ENCODE data around the gene GNAQ.
A peak's percentile ranks its signal among the peaks of the same experiment; 100 is the strongest.

Gene GNAQ

DNA sequence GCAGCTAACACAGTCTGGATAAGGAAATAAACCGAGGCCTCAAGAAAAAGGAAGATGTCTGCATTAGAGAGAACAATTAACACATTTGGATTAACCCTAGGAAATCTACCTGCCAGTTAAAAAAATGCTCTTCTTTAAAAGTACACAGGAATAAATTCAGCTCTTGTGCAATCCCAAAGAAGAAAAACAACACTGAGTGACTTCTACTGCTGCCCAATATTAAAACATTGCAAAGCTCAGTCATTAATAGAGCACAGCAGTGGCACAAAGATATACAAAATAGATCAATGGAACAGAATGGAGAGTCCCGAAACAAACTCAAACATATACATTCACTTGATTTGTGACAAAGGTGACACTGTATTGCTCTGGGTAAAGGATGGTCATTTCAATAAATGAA, 119.7 kb downstream of the GNAQ start:
- DNase-seq (ENCODE audit: low read depth in 2 of 2), result no peak
- TF ChIP-seq CTCF (IDR thresholded peaks at IDR 0.05; ENCODE audit: low read depth, low read length), result no peak
- no peak overlapping the region for H3K4me3 ChIP-seq (replicated peaks in 1 of 2; ENCODE audit: low read depth in 2 of 2, low read length in 2 of 2)

DNA sequence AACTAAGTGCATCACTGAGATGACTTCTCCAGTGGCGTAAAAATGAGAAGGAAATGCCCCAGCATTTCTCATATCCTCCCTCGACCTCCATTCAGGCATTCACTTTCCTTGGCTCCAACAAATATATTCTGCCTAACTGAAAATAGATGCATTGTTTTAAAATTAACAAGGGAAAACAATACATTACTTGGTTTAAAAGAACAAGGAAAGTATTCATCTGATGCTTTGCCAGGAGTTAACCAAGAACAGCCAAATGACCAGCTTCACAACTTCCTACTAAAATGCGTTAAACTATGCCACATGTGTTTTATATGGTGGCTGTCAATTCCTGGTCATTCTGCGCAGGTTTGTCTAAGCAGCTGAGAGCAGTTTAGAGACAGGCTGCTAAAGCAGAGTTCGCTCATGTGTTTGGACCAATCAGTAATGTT, 121.4 kb downstream of the GNAQ start:
- no peak overlapping the region for H3K4me3 ChIP-seq (replicated peaks in 1 of 2; ENCODE audit: low read depth in 2 of 2, low read length in 2 of 2)
- DNase-seq (ENCODE audit: low read depth in 2 of 2), result peak; percentile 35 to 51
- no peak for TF ChIP-seq CTCF (IDR thresholded peaks at IDR 0.05; ENCODE audit: low read depth, low read length)

- H3K4me3 ChIP-seq (replicated peaks in 1 of 2; ENCODE audit: low read depth in 2 of 2, low read length in 2 of 2), result no peak overlapping the region
- no peak for DNase-seq (ENCODE audit: low read depth in 2 of 2)
- TF ChIP-seq CTCF (IDR thresholded peaks at IDR 0.05; ENCODE audit: low read depth, low read length), result no peak
Measured at GRCh38 chr9:77909306-77909705, 122.3 kb downstream of the GNAQ start.

GRCh38 chr9:77908293-77908692, 123.3 kb downstream of the GNAQ start:
- H3K4me3 ChIP-seq (replicated peaks in 1 of 2; ENCODE audit: low read depth in 2 of 2, low read length in 2 of 2), result no peak overlapping the region
- DNase-seq (ENCODE audit: low read depth in 2 of 2), result no peak
- no peak for TF ChIP-seq CTCF (IDR thresholded peaks at IDR 0.05; ENCODE audit: low read depth, low read length)

GRCh38 chr9:77907585-77907984, 124.0 kb downstream of the GNAQ start:
- peak in 1 of 2 donors; percentile 31 for DNase-seq (ENCODE audit: low read depth in 2 of 2)
- no peak overlapping the region for H3K4me3 ChIP-seq (replicated peaks in 1 of 2; ENCODE audit: low read depth in 2 of 2, low read length in 2 of 2)
- no peak for TF ChIP-seq CTCF (IDR thresholded peaks at IDR 0.05; ENCODE audit: low read depth, low read length)

DNA sequence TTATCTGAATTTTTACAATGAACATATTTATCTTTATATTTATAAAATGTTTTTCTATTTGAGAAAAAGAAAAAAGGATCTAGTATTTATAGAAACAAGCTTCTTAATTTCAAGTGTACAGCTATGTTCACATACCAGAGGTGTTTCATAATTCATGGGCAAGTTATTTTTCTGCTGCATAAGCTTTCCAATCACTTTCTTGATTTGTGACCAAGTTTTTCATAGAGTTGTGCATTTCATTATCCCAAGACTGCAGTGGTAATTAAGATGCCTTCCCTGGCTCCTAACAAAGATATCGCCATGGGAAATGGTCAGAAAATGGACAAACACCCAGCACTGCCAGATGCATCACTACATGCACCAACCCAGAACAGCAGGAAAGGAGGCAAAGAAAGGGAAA, 124.6 kb downstream of the GNAQ start:
- no peak overlapping the region for H3K4me3 ChIP-seq (replicated peaks in 1 of 2; ENCODE audit: low read depth in 2 of 2, low read length in 2 of 2)
- DNase-seq (ENCODE audit: low read depth in 2 of 2), result peak in 1 of 2 donors; percentile 44
- no peak for TF ChIP-seq CTCF (IDR thresholded peaks at IDR 0.05; ENCODE audit: low read depth, low read length)

- TF ChIP-seq CTCF (IDR thresholded peaks at IDR 0.05; ENCODE audit: low read depth, low read length), result no peak
- H3K4me3 ChIP-seq (replicated peaks in 1 of 2; ENCODE audit: low read depth in 2 of 2, low read length in 2 of 2), result no peak overlapping the region
- no peak for DNase-seq (ENCODE audit: low read depth in 2 of 2)
Measured at GRCh38 chr9:77903666-77904285, 127.8 kb downstream of the GNAQ start.
